ENCODE results near the gene DISC1.
"Not testable (repeated sequence)": the region's sequence is repeated elsewhere in the genome, so short reads cannot be mapped to it uniquely, and the experiment has no call there.

Gene DISC1

GRCh38 chr1:231761252-231761651 lies 134.7 kb downstream of the DISC1 start:
- H3K9me3 ChIP-seq (ENCODE audit: severe bottlenecking) = no peaks in the 10 kb centered on the region
- H3K36me3 ChIP-seq (ENCODE audit: low read depth) = no peaks in the 10 kb centered on the region
- no peaks in the 10 kb centered on the region for H3K4me1 ChIP-seq (ENCODE audit: insufficient read depth, poor library complexity, severe bottlenecking)
- no peak overlapping the region for H3K27ac ChIP-seq (ENCODE audit: poor library complexity, severe bottlenecking)
- ATAC-seq (ENCODE audit: low read depth) (no peak), DNase-seq (ENCODE audit: low spot score) (no peak)
- H3K4me3 ChIP-seq (ENCODE audit: severe bottlenecking) = no peak overlapping the region
- H3K27me3 ChIP-seq (ENCODE audit: insufficient read depth, poor library complexity, severe bottlenecking) = no peaks in the 10 kb centered on the region
- TF ChIP-seq CTCF (IDR thresholded peaks at IDR 0.05; ENCODE audit: poor library complexity, severe bottlenecking) = no peak

- no peak for TF ChIP-seq CTCF (IDR thresholded peaks at IDR 0.05; ENCODE audit: poor library complexity, severe bottlenecking)
- DNase-seq (ENCODE audit: low spot score) = no peak
- H3K4me3 ChIP-seq (ENCODE audit: severe bottlenecking) = no peak overlapping the region
- no peak for ATAC-seq (ENCODE audit: low read depth)
- H3K9me3 ChIP-seq (ENCODE audit: severe bottlenecking) = no peaks in the 10 kb centered on the region
- H3K4me1 ChIP-seq (ENCODE audit: insufficient read depth, poor library complexity, severe bottlenecking) = no peaks in the 10 kb centered on the region
- no peaks in the 10 kb centered on the region for H3K36me3 ChIP-seq (ENCODE audit: low read depth)
- H3K27ac ChIP-seq (ENCODE audit: poor library complexity, severe bottlenecking) = no peak overlapping the region
- no peaks in the 10 kb centered on the region for H3K27me3 ChIP-seq (ENCODE audit: insufficient read depth, poor library complexity, severe bottlenecking)
Measured at GRCh38 chr1:231761747-231762541, 135.4 kb downstream of the DISC1 start.

GRCh38 chr1:231763456-231763855 lies 136.9 kb downstream of the DISC1 start:
- H3K36me3 ChIP-seq (ENCODE audit: low read depth) = no peaks in the 10 kb centered on the region
- ATAC-seq (ENCODE audit: low read depth) (no peak), DNase-seq (ENCODE audit: low spot score) (no peak)
- no peaks in the 10 kb centered on the region for H3K27me3 ChIP-seq (ENCODE audit: insufficient read depth, poor library complexity, severe bottlenecking)
- H3K4me3 ChIP-seq (ENCODE audit: severe bottlenecking) = no peak overlapping the region
- TF ChIP-seq CTCF (IDR thresholded peaks at IDR 0.05; ENCODE audit: poor library complexity, severe bottlenecking) = no peak
- no peaks in the 10 kb centered on the region for H3K9me3 ChIP-seq (ENCODE audit: severe bottlenecking)
- H3K27ac ChIP-seq (ENCODE audit: poor library complexity, severe bottlenecking) = no peak overlapping the region
- H3K4me1 ChIP-seq (ENCODE audit: insufficient read depth, poor library complexity, severe bottlenecking) = no peaks in the 10 kb centered on the region

GRCh38 chr1:231765825-231766224 lies 139.2 kb downstream of the DISC1 start:
- not testable (repeated sequence) for H3K27me3 ChIP-seq (ENCODE audit: insufficient read depth, poor library complexity, severe bottlenecking); H3K4me3 ChIP-seq (ENCODE audit: severe bottlenecking); DNase-seq (ENCODE audit: low spot score); H3K27ac ChIP-seq (ENCODE audit: poor library complexity, severe bottlenecking); ATAC-seq (ENCODE audit: low read depth); H3K36me3 ChIP-seq (ENCODE audit: low read depth); H3K9me3 ChIP-seq (ENCODE audit: severe bottlenecking); H3K4me1 ChIP-seq (ENCODE audit: insufficient read depth, poor library complexity, severe bottlenecking)

- DNase-seq (ENCODE audit: low spot score) (no peak), ATAC-seq (ENCODE audit: low read depth) (no peak)
- TF ChIP-seq CTCF (IDR thresholded peaks at IDR 0.05; ENCODE audit: poor library complexity, severe bottlenecking) = no peak
- H3K36me3 ChIP-seq (ENCODE audit: low read depth) = no peaks in the 10 kb centered on the region
- no peaks in the 10 kb centered on the region for H3K27me3 ChIP-seq (ENCODE audit: insufficient read depth, poor library complexity, severe bottlenecking)
- H3K4me1 ChIP-seq (ENCODE audit: insufficient read depth, poor library complexity, severe bottlenecking) = no peaks in the 10 kb centered on the region
- no peak overlapping the region for H3K4me3 ChIP-seq (ENCODE audit: severe bottlenecking)
- H3K9me3 ChIP-seq (ENCODE audit: severe bottlenecking) = no peaks in the 10 kb centered on the region
- no peak overlapping the region for H3K27ac ChIP-seq (ENCODE audit: poor library complexity, severe bottlenecking)
Measured at GRCh38 chr1:231767471-231767870, 140.9 kb downstream of the DISC1 start.

Measured in RWPE2 (cell line).